ENCODE data around the gene ESRRA. TPM values are rescaled to one million over a fixed set of nuclear protein-coding genes. Genes with fewer than 3 reads are reported as not detected.

Gene ESRRA
- total RNA-seq, 1 donor from 2014 or later = 34.7 TPM

DNA sequence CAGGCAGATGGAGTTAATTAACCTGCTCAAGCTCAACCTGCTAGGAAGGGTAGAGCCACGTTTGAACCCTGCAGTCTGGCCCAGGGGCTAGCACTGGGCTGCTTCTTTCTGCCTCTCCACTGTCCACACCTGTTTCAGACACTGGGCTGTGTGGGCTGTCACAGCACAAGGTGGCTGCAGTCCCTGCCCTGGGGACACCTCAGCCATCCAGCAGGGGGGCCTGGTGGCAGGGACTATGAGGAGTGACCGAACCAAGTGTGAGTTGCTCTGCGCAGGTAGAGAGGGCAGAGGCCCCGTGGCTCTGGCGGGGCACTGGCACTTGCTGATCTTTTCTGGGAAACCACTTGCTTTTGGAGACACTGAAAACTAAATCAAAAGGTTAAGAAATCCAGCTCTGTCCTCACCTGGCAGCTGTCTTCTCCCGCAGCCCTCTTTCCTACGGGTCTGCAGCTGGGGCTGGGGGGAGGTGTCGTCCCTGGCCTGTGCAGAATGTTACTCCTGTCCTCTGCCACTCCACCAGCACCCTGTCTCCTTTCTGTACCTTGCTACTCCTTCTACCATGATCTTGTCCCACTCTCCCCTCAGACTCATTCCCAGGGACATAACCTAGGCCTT lies 26.6 kb upstream of the ESRRA start:
- Mint-ChIP-seq H3K36me3 (ENCODE audit: low read depth) (no peaks in the 10 kb centered on the region), H3K27ac (ENCODE audit: unreplicated experiment) (no peak overlapping the region), H3K27me3 (ENCODE audit: low read depth) (no peaks in the 10 kb centered on the region), H3K4me1 (peaks cover 5% of the 10 kb centered on the region), H3K4me3 (no peak overlapping the region), H3K9me3 (no peaks in the 10 kb centered on the region)
- TF ChIP-seq, protein P1, sequence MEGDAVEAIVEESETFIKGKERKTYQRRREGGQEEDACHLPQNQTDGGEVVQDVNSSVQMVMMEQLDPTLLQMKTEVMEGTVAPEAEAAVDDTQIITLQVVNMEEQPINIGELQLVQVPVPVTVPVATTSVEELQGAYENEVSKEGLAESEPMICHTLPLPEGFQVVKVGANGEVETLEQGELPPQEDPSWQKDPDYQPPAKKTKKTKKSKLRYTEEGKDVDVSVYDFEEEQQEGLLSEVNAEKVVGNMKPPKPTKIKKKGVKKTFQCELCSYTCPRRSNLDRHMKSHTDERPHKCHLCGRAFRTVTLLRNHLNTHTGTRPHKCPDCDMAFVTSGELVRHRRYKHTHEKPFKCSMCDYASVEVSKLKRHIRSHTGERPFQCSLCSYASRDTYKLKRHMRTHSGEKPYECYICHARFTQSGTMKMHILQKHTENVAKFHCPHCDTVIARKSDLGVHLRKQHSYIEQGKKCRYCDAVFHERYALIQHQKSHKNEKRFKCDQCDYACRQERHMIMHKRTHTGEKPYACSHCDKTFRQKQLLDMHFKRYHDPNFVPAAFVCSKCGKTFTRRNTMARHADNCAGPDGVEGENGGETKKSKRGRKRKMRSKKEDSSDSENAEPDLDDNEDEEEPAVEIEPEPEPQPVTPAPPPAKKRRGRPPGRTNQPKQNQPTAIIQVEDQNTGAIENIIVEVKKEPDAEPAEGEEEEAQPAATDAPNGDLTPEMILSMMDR (conservative IDR thresholded peaks at IDR 0.05) = no peak
- no peak for DNase-seq (ENCODE audit: low read depth, low spot score)

DNA sequence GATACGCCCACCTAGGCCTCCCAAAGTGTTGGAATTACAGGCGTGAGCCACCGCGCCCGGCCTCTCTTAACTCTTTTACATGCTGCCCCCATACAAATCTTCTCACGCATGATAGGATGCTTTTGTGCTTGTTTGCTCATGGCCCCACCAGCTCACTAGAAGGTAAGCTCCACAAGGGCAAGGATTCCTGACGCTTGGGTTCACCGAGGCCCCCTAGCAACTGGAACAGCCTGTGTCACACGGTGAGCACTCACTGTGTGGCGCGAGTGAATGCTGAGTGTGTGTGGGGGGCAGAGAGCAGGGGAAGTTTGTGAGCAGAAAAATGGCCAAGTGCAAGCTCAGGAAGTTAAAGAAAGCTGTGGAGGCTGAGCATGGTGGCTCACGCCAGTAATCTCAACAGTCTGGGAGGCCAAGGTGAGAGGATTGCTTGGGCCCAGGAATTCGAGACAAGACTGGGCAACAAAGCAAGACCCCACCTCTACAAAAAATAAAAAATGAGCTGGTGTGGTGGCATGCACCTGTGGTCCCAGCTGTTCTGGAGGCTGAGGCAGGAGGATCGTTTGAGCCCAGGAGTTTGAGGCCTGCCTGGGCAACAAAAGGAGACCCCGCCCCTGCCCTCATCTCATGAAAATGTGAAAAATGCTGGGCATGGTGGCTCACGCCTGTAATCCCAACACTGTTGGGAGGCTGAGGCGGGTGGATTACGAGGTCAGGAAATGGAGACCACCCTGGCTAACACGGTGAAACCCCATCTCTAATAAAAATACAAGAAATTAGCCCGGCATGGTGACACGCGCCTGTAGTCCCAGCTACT lies 23.2 kb upstream of the ESRRA start:
- Mint-ChIP-seq H3K9me3 (no peaks in the 10 kb centered on the region), H3K27ac (ENCODE audit: unreplicated experiment) (peak overlapping the region; percentile 57), H3K27me3 (ENCODE audit: low read depth) (peaks cover 6% of the 10 kb centered on the region), H3K4me1 (peaks cover 15% of the 10 kb centered on the region), H3K36me3 (ENCODE audit: low read depth) (no peaks in the 10 kb centered on the region), H3K4me3 (peak overlapping the region; percentile 59)
- TF ChIP-seq, protein P1 (conservative IDR thresholded peaks at IDR 0.05) = no peak
- no peak for DNase-seq (ENCODE audit: low read depth, low spot score)

- Mint-ChIP-seq H3K36me3 (ENCODE audit: low read depth) (no peaks in the 10 kb centered on the region), H3K27me3 (ENCODE audit: low read depth) (peaks cover 6% of the 10 kb centered on the region), H3K4me3 (peak overlapping the region; percentile 81), H3K9me3 (no peaks in the 10 kb centered on the region), H3K4me1 (peaks cover 15% of the 10 kb centered on the region), H3K27ac (ENCODE audit: unreplicated experiment) (no peak overlapping the region)
- DNase-seq (ENCODE audit: low read depth, low spot score) = no peak
- TF ChIP-seq, protein P1 (conservative IDR thresholded peaks at IDR 0.05) = no peak
These were observed 22.2 kb upstream of the ESRRA start for GRCh38 chr11:64283092-64283491.

GRCh38 chr11:64284048-64284961 lies 21.0 kb upstream of the ESRRA start, which contains the start of gene BAD:
BAD (minus strand) TSS chr11:64284665; CDS start chr11:64284368, 297 bp downstream.
- Mint-ChIP-seq H3K36me3 (ENCODE audit: low read depth) (no peaks in the 10 kb centered on the region), H3K27ac (ENCODE audit: unreplicated experiment) (peak within 1 kb of the TSS; percentile 27), H3K4me1 (peaks cover 15% of the 10 kb centered on the region), H3K27me3 (ENCODE audit: low read depth) (peaks cover 12% of the 10 kb centered on the region), H3K9me3 (no peaks in the 10 kb centered on the region), H3K4me3 (peak within 1 kb of the TSS; percentile 92)
- TF ChIP-seq, protein P1 (conservative IDR thresholded peaks at IDR 0.05) = no peak
- DNase-seq (ENCODE audit: low read depth, low spot score) = peak; percentile 85
